AG20443 (cell line): ENCODE results near the gene USP2.
A peak's percentile ranks its signal among the peaks of the same experiment; 100 is the strongest.

Source experiments
- DNase-seq: peaks from one replicate; pipeline ENCODE4 v3.0.0; 2012; ENCODE audit warnings: low spot score, mixed read lengths

USP2 gene

DNA sequence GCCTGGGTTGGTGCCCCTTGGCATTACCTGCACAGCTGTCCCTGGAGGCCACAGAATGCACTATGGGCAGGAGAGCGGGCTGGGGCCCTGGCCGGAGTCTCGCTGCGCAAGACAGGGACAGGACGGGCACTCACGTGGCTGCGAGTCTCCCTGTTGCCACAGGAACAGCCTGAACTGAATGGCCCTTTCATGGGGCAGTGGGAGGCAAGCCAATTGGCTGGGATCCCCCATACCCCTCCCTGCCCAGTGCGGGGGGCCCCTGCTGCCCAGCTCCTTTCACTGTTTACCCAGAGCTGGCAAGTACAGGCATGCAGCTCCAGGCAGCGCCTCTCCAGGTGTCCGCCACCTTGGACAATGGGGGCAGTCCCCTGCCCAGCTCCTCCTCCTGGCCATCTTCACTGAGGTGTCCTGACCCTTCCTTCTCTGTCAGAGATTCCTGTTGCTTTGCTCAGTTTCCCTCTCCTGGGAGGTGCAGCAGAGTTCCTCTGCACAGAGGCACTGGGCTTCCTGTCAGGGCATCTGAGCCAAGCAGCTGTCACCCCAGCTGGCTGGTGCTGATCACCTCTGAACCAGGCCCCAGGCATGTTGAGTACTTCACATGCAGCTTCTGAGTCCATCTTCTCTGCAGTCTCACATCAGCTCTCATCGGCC, 5.2 kb downstream of the USP2 start:
- DNase-seq = no peak

DNA sequence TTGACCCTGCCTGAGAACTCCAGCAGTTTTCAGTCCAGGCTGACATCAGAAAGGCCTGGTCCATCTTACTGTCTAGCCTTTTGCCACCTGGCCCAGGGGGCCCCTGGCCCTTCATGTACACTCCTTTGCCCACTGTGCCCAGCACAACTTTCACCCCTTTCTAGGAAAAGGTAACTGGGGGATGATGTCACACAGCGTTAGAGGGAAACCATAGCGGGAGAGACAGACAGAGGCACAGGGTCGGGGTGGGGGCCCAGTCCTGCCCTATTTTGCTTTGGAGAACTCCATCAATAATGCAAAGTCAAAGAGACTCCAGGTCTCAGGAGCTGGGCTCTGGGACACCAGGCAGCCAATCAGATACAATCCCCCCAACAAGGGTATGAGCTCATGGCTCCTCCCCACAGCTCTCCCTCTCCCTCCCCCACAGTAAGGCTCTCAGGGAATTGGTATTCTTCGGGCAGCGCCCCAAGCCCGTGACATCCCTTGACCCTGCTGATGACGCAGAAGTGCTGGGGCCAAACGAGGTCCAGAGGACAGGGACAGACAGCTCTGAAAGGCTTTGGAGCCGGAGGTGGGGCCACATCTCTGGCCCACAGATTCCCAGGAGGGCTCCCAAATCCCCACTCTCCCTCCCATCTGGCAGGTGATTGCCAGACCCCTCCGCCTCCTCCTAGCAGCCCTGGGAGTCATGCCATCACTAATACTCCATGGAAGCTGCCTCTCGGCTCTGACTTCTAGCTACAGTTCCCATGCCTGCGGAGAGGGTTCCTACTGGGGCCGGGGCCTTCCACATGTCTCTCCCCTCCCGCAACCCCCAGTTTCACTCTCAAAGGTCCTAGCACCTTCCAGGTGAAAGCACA, 5.9 kb downstream of the USP2 start:
- peak; percentile 77 for DNase-seq

DNA sequence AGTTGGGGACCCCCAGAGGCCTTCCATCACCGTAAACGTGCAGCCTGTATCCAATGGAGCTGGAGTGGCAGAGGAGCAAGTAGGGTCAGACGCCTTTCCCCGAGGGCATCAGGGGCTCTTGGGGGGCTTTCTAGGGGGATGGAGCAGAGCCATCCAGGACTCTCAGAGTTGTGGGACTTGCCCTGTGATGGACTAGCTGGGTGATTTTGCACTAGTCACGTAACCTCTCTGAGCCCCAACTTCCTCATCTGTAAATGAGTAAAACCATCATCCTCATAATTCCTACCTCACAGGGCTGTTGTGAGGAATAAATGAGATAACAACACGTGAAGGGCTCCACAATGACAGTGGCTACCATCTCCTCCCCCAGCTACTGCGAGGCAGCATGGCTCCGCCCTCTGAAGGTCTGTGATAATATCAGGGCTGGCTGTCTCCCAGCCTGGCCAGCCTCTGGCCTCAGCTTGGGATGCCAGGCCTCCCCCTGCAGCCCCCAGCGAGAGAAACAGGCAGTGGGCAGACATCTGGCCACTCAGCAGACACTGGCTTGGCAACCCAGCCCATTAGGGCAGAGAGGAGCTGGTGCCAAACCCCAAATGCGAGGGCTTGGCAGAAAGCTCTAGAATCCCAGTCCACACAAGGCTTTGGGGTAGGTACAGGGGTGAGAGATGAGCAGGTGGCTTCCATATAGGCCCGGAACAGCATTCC, 6.7 kb downstream of the USP2 start:
- DNase-seq = no peak

- DNase-seq = peak; percentile 80
These were observed 7.4 kb downstream of the USP2 start for GRCh38 chr11:119373921-119374631.

- no peak for DNase-seq
These were observed 8.2 kb downstream of the USP2 start for GRCh38 chr11:119373059-119373920.

DNA sequence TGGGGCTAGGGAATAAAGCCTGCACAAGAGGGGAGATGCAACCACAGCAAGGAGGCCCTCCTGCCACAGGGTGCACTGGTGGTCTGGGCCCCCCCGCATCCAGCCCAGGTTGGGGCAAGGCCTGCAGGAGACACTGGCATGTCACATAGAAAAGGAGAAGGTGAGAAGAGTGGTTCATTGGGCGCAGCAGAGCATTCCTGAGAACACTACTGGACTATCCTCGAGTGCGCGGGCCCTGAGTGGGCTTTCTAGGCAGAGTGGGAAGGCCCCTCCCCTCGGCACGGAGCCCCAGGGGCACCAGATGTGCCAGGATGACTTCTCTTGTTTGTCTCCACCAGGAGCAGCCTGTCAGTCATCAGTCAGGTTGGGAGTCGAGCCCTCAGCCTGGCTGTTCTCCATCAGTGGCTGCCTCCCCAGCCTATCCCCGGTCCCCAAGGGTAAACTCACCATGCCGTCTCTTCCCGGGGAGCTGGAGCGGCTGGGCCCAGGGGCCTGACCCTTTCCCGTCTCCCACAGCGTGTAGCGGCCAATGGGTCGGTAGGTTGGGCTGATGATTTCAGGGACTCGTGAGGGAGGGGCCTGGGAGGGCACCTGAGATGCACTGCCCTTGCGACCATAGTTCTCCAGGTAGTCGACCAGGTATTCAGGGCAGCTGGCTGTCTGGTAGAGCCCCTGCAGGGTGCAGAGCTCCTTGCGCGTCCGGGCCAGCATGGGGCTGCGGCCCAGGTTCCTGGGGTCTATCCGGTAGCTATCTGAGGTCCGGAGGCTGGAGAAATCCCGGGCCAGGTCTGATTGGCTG, 9.0 kb downstream of the USP2 start:
- DNase-seq = no peak

DNA sequence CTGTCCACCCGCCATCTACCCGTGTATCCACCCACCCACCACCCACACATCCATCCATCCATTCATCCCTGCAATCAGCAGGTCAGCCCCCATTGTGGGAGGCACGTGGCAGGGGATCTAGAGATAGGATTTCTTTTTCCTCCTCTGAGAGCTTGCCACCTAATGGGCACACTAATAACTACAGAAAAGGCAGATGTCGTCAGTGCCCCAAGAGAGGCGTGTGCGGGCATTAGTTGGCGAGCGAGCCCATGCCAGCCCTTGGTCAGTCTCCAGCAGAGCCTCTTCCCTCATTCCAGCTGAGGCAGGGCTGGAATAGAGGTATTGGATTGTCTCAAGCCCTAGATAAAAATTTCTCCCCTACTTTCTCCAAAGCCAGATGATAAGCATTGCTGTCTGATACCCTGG, 9.7 kb downstream of the USP2 start:
- DNase-seq = no peak

GRCh38 chr11:119371067-119371601, 10.4 kb downstream of the USP2 start:
- no peak for DNase-seq

- no peak for DNase-seq
These were observed 10.9 kb downstream of the USP2 start for GRCh38 chr11:119370486-119371046.

DNA sequence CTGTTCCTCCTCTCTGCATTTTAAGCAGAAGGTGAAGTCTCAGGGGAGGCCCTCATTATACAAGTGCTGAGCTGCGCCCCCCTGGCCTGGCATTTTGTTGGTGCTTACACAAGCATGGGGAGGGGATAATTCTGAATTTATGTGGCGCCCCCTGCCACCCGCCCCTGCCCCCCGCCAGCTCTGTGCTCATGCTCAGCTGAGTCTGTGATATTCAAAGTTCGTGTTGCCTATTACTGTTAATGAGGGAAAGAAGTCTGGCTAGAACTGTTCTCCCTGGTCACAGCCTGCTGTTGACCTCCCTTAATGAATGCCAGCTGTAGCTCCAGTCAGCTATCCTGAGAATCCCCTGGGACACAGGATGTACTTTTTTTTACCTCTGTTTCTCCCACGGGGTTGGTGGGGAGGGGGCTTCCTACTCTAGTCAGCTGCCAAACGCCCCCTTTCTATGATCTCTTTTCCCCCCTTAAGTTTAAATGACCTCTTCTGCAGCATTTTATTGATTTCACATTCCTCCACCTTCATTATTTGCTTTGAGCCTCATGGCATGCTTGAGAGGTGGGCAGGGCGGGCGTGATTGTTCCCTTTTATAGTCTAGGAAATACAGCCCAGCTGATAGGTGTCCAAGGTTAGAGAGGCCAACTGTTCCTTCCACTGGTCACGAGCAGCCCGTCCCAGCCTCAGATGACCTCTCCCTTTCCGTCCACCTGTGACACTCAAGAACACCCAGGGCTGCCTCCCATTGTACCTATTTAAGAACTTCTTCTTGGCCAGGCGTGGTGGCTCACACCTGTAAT, 12.2 kb downstream of the USP2 start:
- DNase-seq = peak; percentile 37

DNA sequence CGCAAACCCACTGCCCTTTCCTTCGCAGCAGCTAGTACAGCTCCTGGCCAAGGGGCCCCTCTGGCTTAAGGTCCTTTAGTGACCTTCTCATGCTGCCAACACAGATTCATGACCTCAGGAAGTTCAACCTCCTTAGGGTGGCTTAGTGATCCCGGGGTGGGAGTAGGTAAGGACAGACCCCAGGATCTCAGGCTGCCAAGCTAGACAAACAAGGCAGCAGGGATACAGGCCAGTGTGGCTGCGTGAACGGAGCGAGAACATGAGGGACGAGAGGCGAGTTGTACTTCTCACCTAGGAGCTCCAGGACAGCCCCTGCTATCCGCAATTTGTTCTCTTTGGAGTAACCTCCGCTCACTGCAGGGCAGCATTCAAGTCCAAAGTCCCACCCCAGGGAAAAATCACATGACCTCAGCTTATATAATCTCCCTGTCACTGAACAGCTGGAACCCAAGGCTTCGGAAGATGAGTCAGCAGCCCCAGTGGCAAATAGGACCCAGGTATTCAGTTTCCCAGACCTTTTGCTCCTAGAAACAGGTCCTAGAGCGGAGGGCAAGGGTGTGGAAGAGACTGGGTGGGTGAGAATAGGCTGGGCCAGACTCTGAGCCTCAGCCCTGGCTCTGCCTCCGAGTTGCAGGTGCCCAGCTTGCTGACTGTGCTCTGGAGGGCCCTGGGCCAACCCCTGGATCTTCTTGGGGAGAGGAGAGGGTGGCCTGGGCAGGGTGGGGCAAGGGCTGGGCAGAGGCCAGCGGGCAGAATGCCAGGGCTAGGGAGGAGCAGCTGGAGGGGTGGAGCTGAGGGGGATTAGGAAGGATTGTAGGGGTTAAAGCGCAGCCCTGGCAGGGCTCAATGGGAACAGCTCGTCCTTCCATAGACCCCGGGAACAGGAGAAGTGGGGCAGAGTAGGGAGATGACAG, 13.1 kb downstream of the USP2 start:
- DNase-seq = no peak

GRCh38 chr11:119367661-119368120, 13.8 kb downstream of the USP2 start:
- no peak for DNase-seq

GRCh38 chr11:119366690-119367620, 14.5 kb downstream of the USP2 start:
- no peak for DNase-seq

DNA sequence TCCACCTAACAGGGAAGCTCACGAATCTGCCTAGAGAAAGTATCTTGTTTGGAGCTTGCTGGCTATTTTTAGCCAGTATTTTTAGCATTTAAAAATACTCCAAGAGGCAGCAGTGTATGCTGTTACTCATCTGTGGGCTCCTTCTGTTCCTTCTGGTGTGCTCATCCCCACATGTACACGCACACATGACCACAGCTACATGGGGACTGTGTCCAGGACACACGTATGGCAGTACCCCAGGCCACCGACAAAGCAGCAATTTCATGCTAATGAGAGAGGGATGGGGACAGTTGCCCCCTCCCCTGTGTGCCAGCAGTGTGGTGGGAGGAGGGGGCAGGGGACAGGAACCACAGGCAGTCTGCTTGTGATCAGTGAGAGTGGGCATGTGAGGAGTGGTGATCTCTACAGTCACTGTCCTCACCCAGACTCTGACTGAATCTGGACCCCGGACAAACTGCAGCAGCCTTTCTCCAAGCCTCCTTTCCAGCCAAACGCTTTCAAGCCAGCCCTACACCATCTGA, 16.4 kb downstream of the USP2 start:
- peak; percentile 52 for DNase-seq

- peak; percentile 91 for DNase-seq
These were observed 17.5 kb downstream of the USP2 start for GRCh38 chr11:119363851-119364590.
